MCF 10A (cell line): ENCODE results near the gene SEC24A. TPM values are rescaled to one million over a fixed set of nuclear protein-coding genes. Genes with fewer than 3 reads are reported as not detected.
"Not testable (repeated sequence)": the region's sequence is repeated elsewhere in the genome, so short reads cannot be mapped to it uniquely, and the experiment has no call there.

Experiments used
- BruUV-seq: library from RNA; stranded (reverse); fragments of 400-500 nt; replicated peaks from 2 replicates; lab custom pipeline; 2021; lab: Mats Ljungman, UMichigan
- CTCF ChIA-PET: fragments of 300-600 bp; sonication (Branson Sonifier 250); formaldehyde crosslinking; extraction: SDS; loops from one replicate; lab custom pipeline; 2021; ENCODE audit warnings: antibody characterized with exemption, inconsistent platforms; lab: Yijun Ruan, JAX
- POLR2A ChIA-PET: fragments of 300-600, 350-650 bp; sonication (Branson Sonifier 250); formaldehyde crosslinking; extraction: SDS; loops from one replicate; lab custom pipeline; 2020; ENCODE audit warnings: antibody characterized with exemption, inconsistent platforms; lab: Yijun Ruan, JAX
- DNase-seq: peaks from one replicate; pipeline ENCODE4 v3.0.0-alpha.2; 2018; ENCODE audit not compliant: unreplicated experiment
- H3K27ac Mint-ChIP-seq: one replicate; pipeline ENCODE4 v1.8.0; 2022; ENCODE audit warnings: mild to moderate bottlenecking, low read depth, mixed read lengths; ENCODE audit not compliant: unreplicated experiment
- H3K27me3 Mint-ChIP-seq: one replicate; pipeline ENCODE4 v1.8.0; 2022; ENCODE audit warnings: mixed read lengths; ENCODE audit not compliant: insufficient read depth, unreplicated experiment
- H3K36me3 Mint-ChIP-seq: one replicate; pipeline ENCODE4 v1.8.0; 2022; ENCODE audit warnings: mild to moderate bottlenecking, moderate library complexity, mixed read lengths; ENCODE audit not compliant: insufficient read depth, unreplicated experiment
- H3K4me1 Mint-ChIP-seq: one replicate; pipeline ENCODE4 v1.8.0; 2022; ENCODE audit warnings: mixed read lengths; ENCODE audit not compliant: insufficient read depth, unreplicated experiment
- H3K4me3 Mint-ChIP-seq: one replicate; pipeline ENCODE4 v1.8.0; 2022; ENCODE audit warnings: mild to moderate bottlenecking, moderate library complexity, mixed read lengths; ENCODE audit not compliant: unreplicated experiment
- H3K9me3 Mint-ChIP-seq: one replicate; pipeline ENCODE4 v1.8.0; 2022; ENCODE audit warnings: mixed read lengths; ENCODE audit not compliant: unreplicated experiment
- intact Hi-C: fragments of 100-400 bp; cut with micrococcal nuclease; formaldehyde crosslinking; loops from 2 replicates; pipeline ENCODE4 v1.14.1; 2022
- total RNA-seq: library from RNA; stranded (reverse); gene quantifications from 2 replicates; pipeline ENCODE4 v1.2.3, GENCODE V29; 2022
- TF ChIP-seq, protein P1 (sequence below): fragments of 200-600 bp; IDR thresholded peaks from one replicate; pipeline ENCODE4 v1.8.0; 2022; ENCODE audit warnings: antibody characterized with exemption, mild to moderate bottlenecking; ENCODE audit not compliant: unreplicated experiment

Gene SEC24A
- total RNA-seq, 1 experiment from 2014 or later, result 41.4 TPM

DNA sequence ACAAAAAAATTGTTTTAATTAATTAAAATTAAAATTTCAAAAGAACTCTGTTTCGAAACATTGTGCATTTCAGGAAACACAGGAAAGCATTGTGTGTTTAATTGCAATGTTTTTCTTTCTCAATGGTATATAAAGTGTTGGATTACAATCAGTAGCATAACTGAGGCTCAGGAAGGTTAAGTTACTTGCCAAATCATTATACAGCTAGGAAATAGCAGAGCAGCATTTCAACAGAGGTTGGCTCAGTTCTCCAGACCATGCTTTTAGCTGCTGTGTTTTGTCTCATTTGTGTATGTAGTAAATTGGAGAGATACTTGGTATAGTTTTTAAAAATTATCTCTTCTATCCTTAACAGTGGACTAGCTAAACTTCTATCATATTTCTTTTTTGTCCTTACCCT lies 59.7 kb downstream of the SEC24A start:
- no peaks in the 10 kb centered on the region for H3K4me1 Mint-ChIP-seq
- DNase-seq, result peak; percentile 14
- BruUV-seq, result no TSS peak
- peaks cover 97% of the 10 kb centered on the region for H3K36me3 Mint-ChIP-seq
- TF ChIP-seq, protein P1, sequence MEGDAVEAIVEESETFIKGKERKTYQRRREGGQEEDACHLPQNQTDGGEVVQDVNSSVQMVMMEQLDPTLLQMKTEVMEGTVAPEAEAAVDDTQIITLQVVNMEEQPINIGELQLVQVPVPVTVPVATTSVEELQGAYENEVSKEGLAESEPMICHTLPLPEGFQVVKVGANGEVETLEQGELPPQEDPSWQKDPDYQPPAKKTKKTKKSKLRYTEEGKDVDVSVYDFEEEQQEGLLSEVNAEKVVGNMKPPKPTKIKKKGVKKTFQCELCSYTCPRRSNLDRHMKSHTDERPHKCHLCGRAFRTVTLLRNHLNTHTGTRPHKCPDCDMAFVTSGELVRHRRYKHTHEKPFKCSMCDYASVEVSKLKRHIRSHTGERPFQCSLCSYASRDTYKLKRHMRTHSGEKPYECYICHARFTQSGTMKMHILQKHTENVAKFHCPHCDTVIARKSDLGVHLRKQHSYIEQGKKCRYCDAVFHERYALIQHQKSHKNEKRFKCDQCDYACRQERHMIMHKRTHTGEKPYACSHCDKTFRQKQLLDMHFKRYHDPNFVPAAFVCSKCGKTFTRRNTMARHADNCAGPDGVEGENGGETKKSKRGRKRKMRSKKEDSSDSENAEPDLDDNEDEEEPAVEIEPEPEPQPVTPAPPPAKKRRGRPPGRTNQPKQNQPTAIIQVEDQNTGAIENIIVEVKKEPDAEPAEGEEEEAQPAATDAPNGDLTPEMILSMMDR, result no peak
- H3K4me3 Mint-ChIP-seq, result no peak overlapping the region
- intact Hi-C loops, result no loop called here
- H3K9me3 Mint-ChIP-seq, result no peaks in the 10 kb centered on the region
- H3K27ac Mint-ChIP-seq, result no peak overlapping the region
- no peaks in the 10 kb centered on the region for H3K27me3 Mint-ChIP-seq
- ChIA-PET POLR2A (interaction anchor here (0.6 to 1.2 kb wide), 4 partner anchors 21 to 131 kb away, joined by 3 to 5 read pairs (median 4); partner anchors contain the start of gene CAMLG), CTCF (interaction anchor here (0.7 to 1.5 kb wide), 2 partner anchors 13 to 31 kb away, joined by 3 read pairs; no protein-coding TSS in a partner anchor)

DNA sequence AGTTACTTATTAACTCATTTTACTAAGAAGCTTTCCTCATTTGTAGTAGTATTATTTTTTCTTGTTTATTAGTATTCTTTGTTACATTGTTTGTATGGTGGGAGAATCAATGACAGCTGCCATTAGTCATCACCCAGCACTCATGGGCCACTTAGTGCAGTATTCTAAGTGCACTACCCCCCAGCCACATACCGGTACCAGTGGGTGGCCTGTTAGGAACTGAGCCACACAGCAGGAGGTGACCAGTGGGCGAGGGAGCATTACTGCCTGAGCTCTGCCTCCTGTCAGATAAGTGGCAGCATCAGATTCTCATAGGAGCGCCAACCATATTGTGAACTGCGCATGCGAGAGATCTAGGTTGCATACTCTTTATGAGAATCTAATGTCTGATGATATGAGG lies 65.5 kb downstream of the SEC24A start:
- no peak for DNase-seq
- no peak overlapping the region for H3K27ac Mint-ChIP-seq
- H3K36me3 Mint-ChIP-seq, result peaks cover 98% of the 10 kb centered on the region
- no peaks in the 10 kb centered on the region for H3K9me3 Mint-ChIP-seq
- no peaks in the 10 kb centered on the region for H3K4me1 Mint-ChIP-seq
- ChIA-PET POLR2A (interaction anchor here (0.5 to 1.9 kb wide), 2 partner anchors 66 to 471 kb away, joined by 3 to 5 read pairs; partner anchors contain the start of gene SEC24A), CTCF (no interaction called here)
- no TSS peak for BruUV-seq
- H3K27me3 Mint-ChIP-seq, result no peaks in the 10 kb centered on the region
- TF ChIP-seq, protein P1, result no peak
- no peak overlapping the region for H3K4me3 Mint-ChIP-seq
- intact Hi-C loops, result no loop called here

DNA sequence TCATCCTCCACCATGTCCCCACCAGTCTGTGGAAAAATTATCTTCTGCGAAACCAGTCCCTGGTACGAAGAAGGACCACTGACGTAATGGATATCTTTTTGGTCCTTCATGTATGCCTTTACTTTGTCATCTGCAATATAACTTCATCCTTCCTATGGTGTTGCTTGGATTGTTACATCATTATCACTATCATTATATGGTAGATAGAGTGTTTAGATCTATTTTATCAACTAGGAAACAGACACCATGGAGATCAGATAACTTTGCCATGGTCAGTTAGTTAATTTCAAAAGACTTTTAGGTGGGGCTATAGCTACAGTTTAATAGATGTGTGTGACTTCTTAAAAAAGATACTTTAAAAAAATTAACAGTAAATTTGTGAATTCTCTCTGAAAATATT lies 66.0 kb downstream of the SEC24A start:
- no peak for DNase-seq
- H3K27me3 Mint-ChIP-seq, result no peaks in the 10 kb centered on the region
- intact Hi-C loops, result no loop called here
- H3K36me3 Mint-ChIP-seq, result peaks cover 98% of the 10 kb centered on the region
- no peak overlapping the region for H3K27ac Mint-ChIP-seq
- ChIA-PET CTCF (interaction anchor here (0.6 kb wide), 1 partner anchor 252 kb away, joined by 4 read pairs; no protein-coding TSS in a partner anchor), POLR2A (interaction anchor here (1.9 kb wide), 1 partner anchor 66 kb away, joined by 5 read pairs; the partner anchor contains the start of gene SEC24A)
- TF ChIP-seq, protein P1, result no peak
- no peaks in the 10 kb centered on the region for H3K4me1 Mint-ChIP-seq
- H3K9me3 Mint-ChIP-seq, result no peaks in the 10 kb centered on the region
- no TSS peak for BruUV-seq
- no peak overlapping the region for H3K4me3 Mint-ChIP-seq

DNA sequence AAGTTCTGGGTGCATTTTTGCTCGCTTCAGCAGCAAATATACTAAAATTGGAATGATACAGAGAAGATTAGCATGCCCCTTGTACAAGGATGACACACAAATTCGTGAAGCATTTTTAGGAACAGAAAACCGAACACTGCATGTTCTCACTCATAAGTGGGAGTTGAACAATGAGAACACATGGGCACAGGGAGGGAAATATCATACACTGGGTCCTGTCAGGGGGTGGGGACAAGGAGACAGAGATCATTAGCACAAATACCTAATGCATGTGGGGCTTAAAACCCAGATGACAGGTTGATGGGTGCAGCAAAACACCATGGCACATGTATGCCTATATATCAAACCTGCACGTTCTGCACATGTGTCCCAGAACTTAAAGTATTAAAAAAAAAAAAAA lies 66.9 kb downstream of the SEC24A start:
- BruUV-seq, H3K27me3 Mint-ChIP-seq, H3K9me3 Mint-ChIP-seq, H3K4me3 Mint-ChIP-seq, H3K27ac Mint-ChIP-seq, CTCF ChIA-PET, H3K4me1 Mint-ChIP-seq, POLR2A ChIA-PET, DNase-seq, intact Hi-C loops: not testable (repeated sequence)
- H3K36me3 Mint-ChIP-seq, result peaks cover 98% of the 10 kb centered on the region
